Loucy (cell line): ENCODE data around the gene STX8.
A peak's percentile ranks its signal among the peaks of the same experiment; 100 is the strongest.

Experiments
- H2AFZ ChIP-seq: fragments of 200-600 bp; sonication (generic); 2 replicates; pipeline ENCODE4 v1.6.0; 2016; ENCODE audit warnings: antibody characterized with exemption, mild to moderate bottlenecking, low read length, moderate library complexity
- H3F3A ChIP-seq: fragments of 200-600 bp; 2 replicates; pipeline ENCODE4 v1.6.0; 2016; ENCODE audit warnings: antibody characterized with exemption, low read depth, mild to moderate bottlenecking
- H3K27me3 ChIP-seq: fragments of 200-600 bp; sonication (generic); 2 replicates; pipeline ENCODE4 v1.6.1; 2014; ENCODE audit warnings: low read length, mild to moderate bottlenecking; ENCODE audit not compliant: insufficient read depth, poor library complexity, severe bottlenecking
- H3K36me3 ChIP-seq: fragments of 200-600 bp; sonication (generic); 2 replicates; pipeline ENCODE4 v1.6.1; 2016; ENCODE audit warnings: low read length; ENCODE audit not compliant: insufficient read depth
- H3K4me1 ChIP-seq: fragments of 200-600 bp; sonication (generic); 2 replicates; pipeline ENCODE4 v1.5.1; 2014; ENCODE audit warnings: low read length, mild to moderate bottlenecking; ENCODE audit not compliant: insufficient read depth, poor library complexity, severe bottlenecking
- H3K4me2 ChIP-seq: fragments of 200-600 bp; sonication (generic); 2 replicates; pipeline ENCODE4 v1.6.0; 2014; ENCODE audit warnings: antibody characterized with exemption, low read length, low read depth, mild to moderate bottlenecking; ENCODE audit not compliant: poor library complexity, severe bottlenecking
- H3K4me3 ChIP-seq: fragments of 200-600 bp; sonication (generic); 2 replicates; pipeline ENCODE4 v1.5.1; 2014; ENCODE audit warnings: low read length, mild to moderate bottlenecking, mixed read lengths; ENCODE audit not compliant: poor library complexity, severe bottlenecking
- H3K79me2 ChIP-seq: fragments of 200-600 bp; sonication (generic); 2 replicates; pipeline ENCODE4 v1.6.1; 2014; ENCODE audit warnings: low read length; ENCODE audit not compliant: insufficient read depth
- H3K9ac ChIP-seq: fragments of 200-600 bp; sonication (generic); 2 replicates; pipeline ENCODE4 v1.6.0; 2014; ENCODE audit warnings: mild to moderate bottlenecking, low read depth, low read length, moderate library complexity; ENCODE audit not compliant: poor library complexity, severe bottlenecking
- H3K9me2 ChIP-seq: fragments of 200-600 bp; sonication (generic); replicated peaks from 2 replicates; pipeline ENCODE4 v1.6.1; 2016; ENCODE audit warnings: low read depth, low read length, mixed read lengths
- H3K9me3 ChIP-seq: fragments of 200-600 bp; sonication (generic); 2 replicates; pipeline ENCODE4 v1.6.1; 2014; ENCODE audit warnings: mild to moderate bottlenecking, antibody characterized with exemption, low read length, low read depth; ENCODE audit not compliant: insufficient read depth
- H4K20me1 ChIP-seq: fragments of 200-600 bp; sonication (generic); 2 replicates; pipeline ENCODE4 v1.6.0; 2014; ENCODE audit warnings: antibody characterized with exemption, low read length, mild to moderate bottlenecking; ENCODE audit not compliant: insufficient read depth, poor library complexity, severe bottlenecking
- EZH2phosphoT487 ChIP-seq: fragments of 200-600 bp; IDR thresholded peaks from 2 replicates; pipeline ENCODE4 v1.6.1; 2018; ENCODE audit warnings: antibody characterized with exemption, mild to moderate bottlenecking, moderate library complexity, borderline replicate concordance
- TF ChIP-seq, protein P1 (sequence below): fragments of 200-600 bp; sonication (generic); conservative IDR thresholded peaks from 2 replicates; pipeline ENCODE4 v1.5.1; 2014; ENCODE audit warnings: mild to moderate bottlenecking, antibody characterized with exemption, low read length

Gene STX8

DNA sequence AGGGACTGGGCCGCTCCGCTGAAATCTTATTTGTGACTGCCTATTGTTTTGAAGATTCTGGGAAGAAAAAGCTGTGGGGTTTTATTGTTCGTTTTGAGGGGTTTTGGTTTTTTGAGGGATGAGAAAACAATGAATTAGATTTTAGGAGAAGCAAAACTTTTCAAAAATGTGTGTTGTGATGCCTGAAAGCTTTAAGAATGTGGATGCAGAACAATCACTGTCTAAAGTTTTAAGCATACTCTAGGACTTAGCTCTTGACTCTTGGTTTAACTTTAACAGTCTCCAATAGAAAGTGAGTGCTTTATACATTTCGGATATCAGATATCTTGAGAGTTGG lies 1.7 kb upstream of the STX8 start:
- Histone ChIP-seq H2AFZ (peak overlapping the region; percentile 69), H3K27me3 (no peaks in the 10 kb centered on the region), H3K4me3 (no peak overlapping the region), H3K79me2 (peaks cover 25% of the 10 kb centered on the region), H3K9me3 (no peaks in the 10 kb centered on the region), H3K4me1 (peaks cover 16% of the 10 kb centered on the region), H3K36me3 (no peaks in the 10 kb centered on the region), H3K4me2 (no peak overlapping the region), H3K9me2 (no peaks in the 10 kb centered on the region), H3F3A (no peaks in the 10 kb centered on the region), H3K9ac (no peak overlapping the region), H4K20me1 (no peaks in the 10 kb centered on the region)
- TF ChIP-seq, protein P1, sequence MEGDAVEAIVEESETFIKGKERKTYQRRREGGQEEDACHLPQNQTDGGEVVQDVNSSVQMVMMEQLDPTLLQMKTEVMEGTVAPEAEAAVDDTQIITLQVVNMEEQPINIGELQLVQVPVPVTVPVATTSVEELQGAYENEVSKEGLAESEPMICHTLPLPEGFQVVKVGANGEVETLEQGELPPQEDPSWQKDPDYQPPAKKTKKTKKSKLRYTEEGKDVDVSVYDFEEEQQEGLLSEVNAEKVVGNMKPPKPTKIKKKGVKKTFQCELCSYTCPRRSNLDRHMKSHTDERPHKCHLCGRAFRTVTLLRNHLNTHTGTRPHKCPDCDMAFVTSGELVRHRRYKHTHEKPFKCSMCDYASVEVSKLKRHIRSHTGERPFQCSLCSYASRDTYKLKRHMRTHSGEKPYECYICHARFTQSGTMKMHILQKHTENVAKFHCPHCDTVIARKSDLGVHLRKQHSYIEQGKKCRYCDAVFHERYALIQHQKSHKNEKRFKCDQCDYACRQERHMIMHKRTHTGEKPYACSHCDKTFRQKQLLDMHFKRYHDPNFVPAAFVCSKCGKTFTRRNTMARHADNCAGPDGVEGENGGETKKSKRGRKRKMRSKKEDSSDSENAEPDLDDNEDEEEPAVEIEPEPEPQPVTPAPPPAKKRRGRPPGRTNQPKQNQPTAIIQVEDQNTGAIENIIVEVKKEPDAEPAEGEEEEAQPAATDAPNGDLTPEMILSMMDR, result no peak
- no peak for TF ChIP-seq EZH2phosphoT487

DNA sequence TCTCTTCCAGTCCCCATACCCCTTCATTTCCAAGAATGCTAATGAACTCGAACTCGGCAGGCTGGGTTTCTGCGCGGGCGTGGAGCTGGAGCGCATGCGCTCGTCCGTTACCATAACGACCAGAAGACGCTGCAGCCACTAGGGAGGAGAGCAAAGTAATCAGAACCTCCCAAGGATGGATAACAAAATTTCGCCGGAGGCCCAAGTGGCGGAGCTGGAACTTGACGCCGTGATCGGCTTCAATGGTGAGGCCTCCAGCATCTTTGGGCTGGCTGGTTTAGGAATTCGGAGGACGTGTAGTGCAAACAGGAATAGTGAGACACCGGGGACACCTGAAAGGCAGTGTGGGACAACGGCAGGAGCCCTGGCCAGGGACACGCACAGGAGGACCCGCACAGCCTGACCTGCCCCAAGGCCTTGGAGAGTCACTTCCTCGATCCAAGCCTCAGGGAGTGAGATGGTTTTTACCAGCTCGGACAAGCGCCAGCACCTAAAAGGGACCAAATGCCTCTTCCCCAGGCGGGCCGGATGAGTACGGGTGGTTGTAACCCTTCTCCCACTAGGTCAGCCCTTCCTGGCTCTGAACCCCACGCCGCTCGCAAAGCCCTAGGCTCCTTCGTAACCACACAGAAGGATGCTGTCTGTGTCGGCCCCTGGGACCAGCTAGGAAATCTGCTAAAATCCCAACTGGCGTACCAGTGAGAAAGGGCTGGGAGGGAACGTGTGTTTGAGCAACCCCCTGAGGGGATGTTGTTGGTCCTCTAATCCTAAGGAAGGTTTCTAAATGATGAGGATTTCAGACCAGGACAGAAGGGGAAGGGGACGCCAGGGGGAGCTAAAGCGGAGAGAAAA lies 1.1 kb upstream of the STX8 start, which contains the start of gene CFAP52:
Gene CFAP52 (plus strand): TSS at position 122 of the 852 bp plus-strand sequence. CDS start 54 bp downstream, at position 176.
- Histone ChIP-seq H3K9me3 (no peaks in the 10 kb centered on the region), H3K4me1 (peaks cover 16% of the 10 kb centered on the region), H3K27me3 (no peaks in the 10 kb centered on the region), H3F3A (no peaks in the 10 kb centered on the region), H3K9me2 (no peaks in the 10 kb centered on the region), H3K4me2 (peak within 1 kb of the TSS; percentile 85), H3K79me2 (peaks cover 31% of the 10 kb centered on the region), H3K36me3 (no peaks in the 10 kb centered on the region), H2AFZ (peak within 1 kb of the TSS; percentile 99), H4K20me1 (peaks cover 5% of the 10 kb centered on the region), H3K9ac (peak within 1 kb of the TSS; percentile 85), H3K4me3 (peak within 1 kb of the TSS; percentile 97)
- TF ChIP-seq, protein P1, result peak; percentile 78
- TF ChIP-seq EZH2phosphoT487, result no peak

DNA sequence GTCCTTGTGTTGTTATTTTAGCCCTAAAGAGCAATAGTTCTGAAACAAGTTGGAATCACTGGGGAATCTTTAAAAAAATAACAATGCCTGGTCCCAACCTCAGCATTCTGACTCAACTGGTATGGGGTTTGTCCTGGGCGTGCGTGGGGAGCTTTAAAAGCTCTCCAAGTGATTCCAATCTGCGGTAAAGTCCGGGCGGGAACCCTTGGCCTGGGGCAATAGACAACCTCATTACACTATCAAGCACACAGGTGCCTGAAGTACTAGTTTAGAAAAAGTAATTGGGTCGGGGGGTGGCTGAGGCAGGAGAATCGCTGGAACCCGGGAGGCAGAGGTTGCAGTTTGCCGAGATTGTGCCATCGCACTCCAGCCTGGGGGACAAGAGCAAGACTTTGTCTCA lies 4.4 kb downstream of the STX8 start:
- Histone ChIP-seq H3K79me2 (peaks cover 44% of the 10 kb centered on the region), H3K9me2 (no peaks in the 10 kb centered on the region), H3K9ac (no peak overlapping the region), H3F3A (no peaks in the 10 kb centered on the region), H3K27me3 (no peaks in the 10 kb centered on the region), H3K9me3 (no peaks in the 10 kb centered on the region), H3K4me2 (no peak overlapping the region), H4K20me1 (peaks cover 5% of the 10 kb centered on the region), H2AFZ (no peak overlapping the region), H3K4me3 (no peak overlapping the region), H3K36me3 (peaks cover 10% of the 10 kb centered on the region; the same call in 1 of the 2 replicates), H3K4me1 (peaks cover 14% of the 10 kb centered on the region)
- no peak for TF ChIP-seq EZH2phosphoT487
- TF ChIP-seq, protein P1, result no peak
